GM20431 (cell line): Measurements from ENCODE around the gene DLG1.
"Not testable (repeated sequence)": the region's sequence is repeated elsewhere in the genome, so short reads cannot be mapped to it uniquely, and the experiment has no call there.

Experiments used
- in situ Hi-C: fragments of 300-500 bp; cut with MseI, MboI; formaldehyde crosslinking; loops from one replicate; pipeline ENCODE4 v1.15.0; 2020; ENCODE audit warnings: low sequenced_read_pairs; ENCODE audit not compliant: unreplicated experiment

DLG1 gene

GRCh38 chr3:197224034-197224444 is 74.4 kb downstream of the DLG1 start:
- in situ Hi-C loops: no loop called here

DNA sequence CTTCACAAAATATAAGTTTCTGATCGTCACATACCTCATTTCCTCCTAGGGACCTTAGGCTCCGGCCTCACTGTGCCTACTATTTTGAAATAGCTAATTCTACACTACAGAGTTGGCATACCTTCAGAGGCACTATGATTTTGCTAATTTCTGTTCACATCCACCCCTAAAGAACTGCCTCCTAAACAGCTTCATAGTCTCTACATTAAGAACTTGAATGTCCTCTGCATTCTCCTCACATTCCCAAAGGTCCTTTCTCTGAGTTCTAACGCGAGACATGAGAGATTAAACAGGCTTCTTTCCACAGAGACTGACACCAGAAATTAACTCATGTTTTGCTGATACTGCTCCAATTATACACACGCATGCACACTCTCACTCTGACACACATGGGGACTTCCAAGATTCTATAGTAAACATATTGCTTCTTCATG is 75.5 kb downstream of the DLG1 start:
- in situ Hi-C loops: no loop called here

GRCh38 chr3:197219619-197220018 is 78.8 kb downstream of the DLG1 start:
- in situ Hi-C loops: no loop called here

DNA sequence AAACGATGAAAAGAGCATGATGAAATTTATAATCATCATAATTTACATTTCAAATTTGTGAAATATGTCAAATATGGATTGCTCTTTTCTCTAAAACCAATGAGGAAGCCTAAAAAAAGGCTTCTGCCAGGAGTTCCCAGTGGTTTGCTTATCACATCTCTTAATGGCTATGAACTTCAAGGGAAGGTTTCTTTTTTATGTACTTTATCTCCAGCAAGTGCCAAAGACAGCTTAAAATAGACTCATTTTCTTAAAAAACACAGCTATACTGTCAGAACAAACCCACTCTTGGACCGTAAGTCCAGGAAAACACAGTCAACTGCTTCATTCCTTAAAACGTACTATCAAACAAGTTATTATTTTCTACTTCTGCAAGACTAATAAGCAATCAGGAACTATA is 80.2 kb downstream of the DLG1 start:
- in situ Hi-C loops: no loop called here

DNA sequence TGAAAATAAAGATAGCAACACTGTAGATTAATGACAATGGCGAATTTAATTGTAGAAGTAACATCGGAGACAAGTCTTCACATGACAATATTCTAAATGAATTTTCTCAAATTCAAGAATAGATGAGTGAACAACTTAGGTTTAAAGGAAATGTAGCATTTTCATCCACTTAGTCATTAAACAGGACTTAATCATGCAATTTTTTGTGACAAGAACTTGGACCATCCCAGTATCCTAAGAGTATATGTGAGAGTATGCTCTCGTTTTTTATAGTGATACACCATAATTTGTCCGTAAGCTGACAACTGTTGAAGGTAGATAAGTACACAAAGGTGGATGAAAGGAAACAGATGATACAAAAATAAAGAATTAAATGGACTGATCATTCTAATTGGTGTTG is 81.5 kb downstream of the DLG1 start:
- in situ Hi-C loops: no loop called here

GRCh38 chr3:197216169-197216860 is 82.1 kb downstream of the DLG1 start:
- in situ Hi-C loops: no loop called here

- in situ Hi-C loops: no loop called here
Measured at GRCh38 chr3:197212290-197212689, 86.1 kb downstream of the DLG1 start.

- in situ Hi-C loops: not testable (repeated sequence)
Measured at GRCh38 chr3:197211698-197212097, 86.7 kb downstream of the DLG1 start.

DNA sequence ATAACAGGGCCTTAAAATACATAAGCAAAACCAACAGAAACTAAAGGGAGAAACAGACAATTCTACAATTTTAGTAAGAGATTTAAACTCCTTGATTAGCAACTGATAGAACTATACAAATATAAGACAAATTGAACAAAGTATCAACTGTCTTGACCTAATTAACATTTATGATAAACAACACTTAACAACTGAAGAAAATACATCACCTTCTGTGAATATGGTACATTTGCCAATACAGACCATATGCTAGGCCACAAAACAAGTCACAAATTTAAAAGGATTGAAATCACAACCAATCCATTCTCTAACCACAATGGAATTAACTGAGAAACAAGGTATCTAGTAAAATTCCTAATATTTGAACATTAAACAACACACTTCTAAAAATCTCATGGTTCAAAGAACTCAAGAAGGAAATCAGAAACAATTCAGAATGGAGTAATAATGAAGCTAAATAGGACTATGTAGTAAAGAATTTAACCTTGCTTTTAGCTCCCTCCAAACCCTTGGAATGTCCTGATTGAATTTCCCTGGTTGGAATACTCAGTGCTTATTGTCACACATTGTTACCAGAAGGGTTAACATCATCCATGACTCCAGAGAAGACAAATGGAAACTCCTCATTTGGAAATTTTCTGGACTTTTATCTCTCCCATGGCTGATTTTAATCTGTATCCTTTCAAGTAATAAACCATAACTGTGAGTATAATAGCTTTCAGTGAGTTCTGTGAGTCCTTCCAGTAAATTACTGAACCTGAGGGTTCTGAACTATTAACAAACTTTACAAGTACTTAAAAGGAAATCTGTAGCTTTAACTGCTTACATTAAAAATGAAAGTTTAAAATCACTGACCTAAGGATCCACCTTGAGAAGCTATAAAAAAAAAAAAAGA is 88.8 kb downstream of the DLG1 start:
- in situ Hi-C loops: no loop called here

GRCh38 chr3:197206913-197207312 is 91.5 kb downstream of the DLG1 start:
- in situ Hi-C loops: no loop called here

DNA sequence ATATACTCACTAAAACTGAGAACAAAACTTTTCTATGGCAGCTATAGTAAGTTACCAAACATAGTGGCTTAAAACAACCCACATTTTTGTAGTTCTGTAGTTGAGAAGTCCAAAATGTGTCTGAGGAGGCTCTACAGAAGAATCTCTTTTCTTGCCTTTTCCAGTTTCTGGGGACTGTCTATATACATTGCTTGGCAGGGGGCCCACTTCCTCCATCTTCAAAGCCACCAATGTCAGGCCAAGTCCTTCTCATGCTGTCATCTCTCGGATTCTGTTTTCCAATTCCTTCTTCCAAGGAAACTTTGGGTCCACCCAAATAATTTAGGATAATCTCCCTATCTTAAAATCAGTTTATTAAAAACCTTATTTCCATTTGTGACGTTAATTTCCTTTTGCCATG is 92.7 kb downstream of the DLG1 start:
- in situ Hi-C loops: no loop called here

DNA sequence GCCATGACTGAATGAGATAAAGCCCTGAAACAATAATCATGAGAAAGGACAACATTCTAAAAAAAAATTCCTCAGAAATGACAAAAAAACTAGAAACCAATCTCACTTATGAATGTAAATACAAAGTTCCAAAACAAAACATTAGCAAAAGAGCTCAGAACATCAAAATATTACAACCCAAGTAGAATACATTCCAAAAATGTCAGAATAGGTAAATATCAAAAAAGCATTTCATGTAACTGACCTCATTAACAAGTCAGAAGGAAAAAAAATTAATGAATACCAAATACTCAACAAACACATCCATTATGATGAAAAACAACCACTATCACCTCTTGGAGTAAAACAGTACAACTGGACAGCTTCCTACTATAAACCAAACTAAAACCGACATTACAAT is 93.1 kb downstream of the DLG1 start:
- in situ Hi-C loops: no loop called here

- in situ Hi-C loops: no loop called here
Measured at GRCh38 chr3:197204736-197205135, 93.7 kb downstream of the DLG1 start.

- in situ Hi-C loops: no loop called here
Measured at GRCh38 chr3:197203714-197204146, 94.7 kb downstream of the DLG1 start.

DNA sequence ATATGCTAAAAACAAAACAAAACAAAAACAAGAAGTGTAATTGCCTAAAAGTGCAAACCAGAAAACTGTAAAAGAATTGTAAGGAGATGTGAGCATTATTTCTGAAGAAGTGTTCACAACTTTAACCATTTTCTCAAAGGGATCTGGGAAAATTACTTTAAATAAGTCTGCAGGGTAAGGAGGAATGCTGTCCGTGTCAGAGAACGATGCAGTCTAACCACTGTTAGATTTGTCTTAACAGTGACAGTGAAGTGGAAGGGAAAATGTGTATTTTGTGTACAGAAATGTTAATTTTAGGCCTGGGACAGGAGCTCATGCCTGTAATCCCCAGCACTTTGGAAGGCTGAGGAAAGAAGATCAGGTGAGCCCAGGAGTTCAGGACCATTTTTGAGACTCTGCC is 95.7 kb downstream of the DLG1 start:
- in situ Hi-C loops: no loop called here

DNA sequence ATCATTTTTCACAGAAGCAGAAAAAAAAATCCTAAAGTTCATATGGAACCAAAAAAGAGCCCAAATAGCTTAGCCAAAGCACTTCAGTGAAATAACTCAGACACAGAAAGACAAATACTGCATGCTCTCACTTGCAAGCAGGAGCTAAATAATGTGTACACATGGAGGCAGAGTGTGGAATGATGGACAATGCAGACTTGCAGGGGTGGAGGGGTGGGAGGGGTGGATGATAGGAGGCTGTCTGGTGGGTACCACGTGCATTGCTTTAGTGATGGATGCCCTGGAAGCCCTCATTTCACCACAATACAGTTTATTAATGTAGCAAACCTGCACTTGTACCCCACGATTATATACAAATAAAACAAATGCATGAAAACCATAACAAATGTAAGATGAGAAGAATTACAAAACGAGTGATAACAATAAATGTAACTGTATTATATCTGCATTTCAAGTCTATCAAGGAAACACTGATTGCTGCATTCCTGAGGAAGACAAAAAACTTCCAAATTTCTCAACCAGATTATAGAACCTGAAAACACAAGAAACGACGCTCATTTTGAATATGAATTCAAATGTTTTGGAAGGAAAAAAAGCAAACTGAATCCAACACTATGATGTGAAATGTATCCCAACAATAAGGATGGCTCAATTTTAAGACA is 96.5 kb downstream of the DLG1 start:
- in situ Hi-C loops: no loop called here

GRCh38 chr3:197200856-197201255 is 97.6 kb downstream of the DLG1 start:
- in situ Hi-C loops: not testable (repeated sequence)

DNA sequence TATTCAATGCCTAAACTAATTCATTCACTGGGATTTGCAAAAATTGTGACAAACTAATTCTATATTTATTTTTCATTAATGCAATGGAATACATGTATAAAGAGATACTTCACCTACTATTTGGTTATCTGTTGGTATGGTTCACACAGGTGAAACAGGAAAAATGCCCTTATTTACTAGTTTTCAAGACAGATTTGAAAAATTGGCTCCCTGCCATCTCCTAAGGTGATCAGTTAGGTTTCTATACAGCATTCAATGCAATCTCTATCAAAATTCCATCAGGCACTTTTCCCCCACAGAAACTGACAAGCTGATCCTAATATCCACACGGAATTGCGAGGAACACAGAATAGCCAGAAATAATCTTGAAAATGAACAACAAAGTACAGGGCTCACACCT is 101.1 kb downstream of the DLG1 start:
- in situ Hi-C loops: loop anchor here (25.0 kb wide), 2 partner anchors 185 to 360 kb away; no protein-coding TSS in a partner anchor

DNA sequence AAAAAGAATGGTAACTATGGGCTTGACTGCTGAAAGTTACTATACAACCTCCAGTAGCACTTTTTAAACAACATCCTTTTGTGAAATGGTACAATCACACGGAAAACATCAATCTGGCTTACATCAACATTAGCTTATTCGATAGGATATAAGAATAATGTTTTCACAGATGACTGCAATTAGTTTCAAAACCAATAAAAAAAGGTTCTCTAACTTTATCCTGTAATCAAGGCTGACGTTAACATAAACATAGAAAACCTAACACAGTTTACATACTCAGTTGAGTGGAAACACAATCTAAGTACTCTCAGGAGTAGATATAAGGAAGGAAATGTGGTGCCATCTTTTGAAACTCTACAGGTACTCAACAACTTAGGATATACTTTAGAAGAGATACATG is 102.2 kb downstream of the DLG1 start:
- in situ Hi-C loops: loop anchor here (25.0 kb wide), 2 partner anchors 184 to 359 kb away; no protein-coding TSS in a partner anchor

- in situ Hi-C loops: loop anchor here (25.0 kb wide), 2 partner anchors 183 to 358 kb away; no protein-coding TSS in a partner anchor
Measured at GRCh38 chr3:197195326-197195725, 103.1 kb downstream of the DLG1 start.
